DOHH2 (cell line): ENCODE data around the gene PRRX1.

ENCODE experiments used
- H3F3A ChIP-seq: fragments of 200-600 bp; sonication (generic), shearing (Covaris generic); 2 replicates; pipeline ENCODE4 v1.6.0; 2016; ENCODE audit warnings: antibody characterized with exemption, mild to moderate bottlenecking; ENCODE audit not compliant: control insufficient read depth, insufficient read depth
- H3K27ac ChIP-seq: fragments of 200-600 bp; sonication (generic); 2 replicates; pipeline ENCODE4 v1.5.1; 2014; ENCODE audit warnings: low read depth, mild to moderate bottlenecking, low read length, moderate library complexity
- H3K27me3 ChIP-seq: fragments of 200-600 bp; sonication (generic); 2 replicates; pipeline ENCODE4 v1.6.1; 2014; ENCODE audit warnings: mild to moderate bottlenecking, low read length, mixed read lengths; ENCODE audit not compliant: control insufficient read depth
- H3K36me3 ChIP-seq: fragments of 200-600 bp; sonication (generic); 2 replicates; pipeline ENCODE4 v1.6.1; 2014; ENCODE audit warnings: mild to moderate bottlenecking, low read length, moderate library complexity, mixed read lengths; ENCODE audit not compliant: control insufficient read depth
- H3K4me1 ChIP-seq: fragments of 200-600 bp; sonication (generic); 2 replicates; pipeline ENCODE4 v1.6.1; 2014; ENCODE audit warnings: mild to moderate bottlenecking, low read length, mixed read lengths; ENCODE audit not compliant: control insufficient read depth
- H3K4me2 ChIP-seq: fragments of 200-600 bp; sonication (generic); 2 replicates; pipeline ENCODE4 v1.6.0; 2014; ENCODE audit warnings: mild to moderate bottlenecking, low read length, moderate library complexity
- H3K4me3 ChIP-seq: fragments of 200-600 bp; sonication (generic); 2 replicates; pipeline ENCODE4 v1.5.1; 2014; ENCODE audit warnings: mild to moderate bottlenecking, low read length, mixed read lengths
- H3K79me2 ChIP-seq: fragments of 200-600 bp; sonication (generic); 2 replicates; pipeline ENCODE4 v1.6.1; 2014; ENCODE audit warnings: mild to moderate bottlenecking, low read length, mixed read lengths; ENCODE audit not compliant: control insufficient read depth
- H3K9me2 ChIP-seq: fragments of 200-600 bp; sonication (generic); replicated peaks from 2 replicates; pipeline ENCODE4 v1.6.1; 2014; ENCODE audit warnings: mild to moderate bottlenecking, low read length, mixed read lengths; ENCODE audit not compliant: control insufficient read depth
- H3K9me3 ChIP-seq: fragments of 200-600 bp; sonication (generic); 2 replicates; pipeline ENCODE4 v1.6.1; 2014; ENCODE audit warnings: antibody characterized with exemption, low read length, mixed read lengths; ENCODE audit not compliant: control insufficient read depth, insufficient read depth
- H4K20me1 ChIP-seq: fragments of 200-600 bp; sonication (generic); 2 replicates; pipeline ENCODE4 v1.6.0; 2014; ENCODE audit warnings: low read depth, mild to moderate bottlenecking, antibody characterized with exemption, low read length, moderate library complexity; ENCODE audit not compliant: control insufficient read depth, insufficient read depth
- EZH2phosphoT487 ChIP-seq: fragments of 200-600 bp; sonication (generic); IDR thresholded peaks from 2 replicates; pipeline ENCODE4 v1.6.1; 2017; ENCODE audit warnings: borderline replicate concordance, mild to moderate bottlenecking, antibody characterized with exemption, low read length, moderate library complexity, mixed read lengths
- TF ChIP-seq, protein P1 (sequence below): fragments of 200-600 bp; sonication (generic); IDR thresholded peaks from one replicate; pipeline ENCODE4 v1.5.1; 2014; ENCODE audit warnings: antibody characterized with exemption, mild to moderate bottlenecking, low read depth, low read length; ENCODE audit not compliant: poor library complexity, severe bottlenecking

PRRX1 gene

DNA sequence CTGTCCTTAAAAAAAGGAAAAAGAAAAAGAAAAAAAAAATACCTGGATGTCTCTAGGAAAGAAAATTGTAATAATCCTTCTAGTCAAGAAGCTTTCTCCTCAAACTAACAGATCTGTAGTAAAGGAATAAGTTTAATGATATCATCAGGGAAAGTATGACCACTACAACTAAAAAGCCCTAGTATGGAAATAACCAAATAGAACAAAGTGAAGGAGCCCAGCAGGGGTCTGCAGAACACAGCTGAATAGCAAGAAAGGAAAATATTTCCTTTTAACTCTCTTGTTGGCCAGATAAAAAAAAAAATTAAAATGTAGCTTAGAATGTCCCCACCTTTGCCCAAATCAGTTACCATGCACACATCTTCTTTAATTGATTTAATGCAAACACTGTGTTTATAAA lies 43.2 kb downstream of the PRRX1 start:
- Histone ChIP-seq H3K36me3 (no peaks in the 10 kb centered on the region), H3K79me2 (no peaks in the 10 kb centered on the region), H3K9me2 (no peaks in the 10 kb centered on the region), H3K27ac (no peak overlapping the region), H3K4me3 (no peak overlapping the region), H3K27me3 (no peaks in the 10 kb centered on the region), H3K4me1 (no peaks in the 10 kb centered on the region), H4K20me1 (no peaks in the 10 kb centered on the region), H3K9me3 (no peaks in the 10 kb centered on the region), H3F3A (no peaks in the 10 kb centered on the region), H3K4me2 (no peak overlapping the region)
- TF ChIP-seq, protein P1, sequence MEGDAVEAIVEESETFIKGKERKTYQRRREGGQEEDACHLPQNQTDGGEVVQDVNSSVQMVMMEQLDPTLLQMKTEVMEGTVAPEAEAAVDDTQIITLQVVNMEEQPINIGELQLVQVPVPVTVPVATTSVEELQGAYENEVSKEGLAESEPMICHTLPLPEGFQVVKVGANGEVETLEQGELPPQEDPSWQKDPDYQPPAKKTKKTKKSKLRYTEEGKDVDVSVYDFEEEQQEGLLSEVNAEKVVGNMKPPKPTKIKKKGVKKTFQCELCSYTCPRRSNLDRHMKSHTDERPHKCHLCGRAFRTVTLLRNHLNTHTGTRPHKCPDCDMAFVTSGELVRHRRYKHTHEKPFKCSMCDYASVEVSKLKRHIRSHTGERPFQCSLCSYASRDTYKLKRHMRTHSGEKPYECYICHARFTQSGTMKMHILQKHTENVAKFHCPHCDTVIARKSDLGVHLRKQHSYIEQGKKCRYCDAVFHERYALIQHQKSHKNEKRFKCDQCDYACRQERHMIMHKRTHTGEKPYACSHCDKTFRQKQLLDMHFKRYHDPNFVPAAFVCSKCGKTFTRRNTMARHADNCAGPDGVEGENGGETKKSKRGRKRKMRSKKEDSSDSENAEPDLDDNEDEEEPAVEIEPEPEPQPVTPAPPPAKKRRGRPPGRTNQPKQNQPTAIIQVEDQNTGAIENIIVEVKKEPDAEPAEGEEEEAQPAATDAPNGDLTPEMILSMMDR, result no peak
- TF ChIP-seq EZH2phosphoT487, result no peak

DNA sequence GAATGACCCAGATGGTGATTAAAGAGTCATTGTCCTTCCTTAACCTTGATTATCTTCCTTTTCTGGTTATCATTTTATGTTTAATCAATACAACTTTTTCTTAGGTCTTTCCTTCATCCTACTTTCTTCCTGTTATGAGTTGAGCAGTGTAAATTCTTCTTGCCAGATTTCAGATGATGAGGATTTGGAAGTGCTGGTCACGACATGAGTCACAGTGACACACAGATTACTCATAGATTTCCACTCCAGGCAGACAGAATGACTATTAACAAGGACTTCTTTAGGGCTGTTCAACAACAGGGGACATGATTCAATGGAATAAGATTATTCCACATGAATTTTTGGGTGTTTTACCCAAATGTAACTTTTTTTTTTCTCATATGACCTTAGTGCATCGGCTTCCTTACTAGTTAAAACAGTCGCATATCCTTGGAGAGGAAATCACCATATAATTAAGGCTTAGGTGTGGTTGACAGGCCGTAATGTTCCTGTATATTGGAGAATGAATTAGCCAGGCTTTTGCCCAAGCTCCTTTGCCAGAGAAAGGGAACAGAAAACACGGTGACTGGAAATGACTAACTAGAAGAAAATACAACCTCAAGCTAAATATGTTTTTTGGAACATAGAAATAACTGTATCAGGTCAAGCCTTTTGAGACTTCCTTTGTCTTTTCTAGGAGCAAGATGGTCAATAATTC lies 44.2 kb downstream of the PRRX1 start:
- H3F3A ChIP-seq, result no peaks in the 10 kb centered on the region
- no peak overlapping the region for H3K4me3 ChIP-seq

GRCh38 chr1:170711682-170712081 lies 47.8 kb downstream of the PRRX1 start:
- Histone ChIP-seq H3K9me3 (no peaks in the 10 kb centered on the region), H4K20me1 (no peaks in the 10 kb centered on the region), H3K4me3 (no peak overlapping the region), H3K79me2 (no peaks in the 10 kb centered on the region), H3K4me2 (no peak overlapping the region), H3K27ac (no peak overlapping the region), H3K36me3 (no peaks in the 10 kb centered on the region), H3K27me3 (no peaks in the 10 kb centered on the region), H3K9me2 (no peaks in the 10 kb centered on the region), H3K4me1 (no peaks in the 10 kb centered on the region), H3F3A (no peaks in the 10 kb centered on the region)
- TF ChIP-seq, protein P1, result no peak
- no peak for TF ChIP-seq EZH2phosphoT487

More for the DNA sequence above, 44.2 kb downstream of the PRRX1 start:
- H3K4me2 ChIP-seq, result no peak overlapping the region
- TF ChIP-seq, protein P1, result no peak
- no peak for TF ChIP-seq EZH2phosphoT487
- H3K9me3 ChIP-seq, result no peaks in the 10 kb centered on the region
- no peaks in the 10 kb centered on the region for H3K27me3 ChIP-seq
- no peaks in the 10 kb centered on the region for H3K9me2 ChIP-seq
- no peak overlapping the region for H3K27ac ChIP-seq
- no peaks in the 10 kb centered on the region for H3K36me3 ChIP-seq
- no peaks in the 10 kb centered on the region for H3K4me1 ChIP-seq
- H4K20me1 ChIP-seq, result no peaks in the 10 kb centered on the region
- H3K79me2 ChIP-seq, result no peaks in the 10 kb centered on the region
